Osteocyte (in vitro differentiated cells): ENCODE results near the gene TWIST2. TPM values are rescaled to one million over a fixed set of nuclear protein-coding genes. Genes with fewer than 3 reads are reported as not detected.

Experiments
- DNase-seq: peaks from one replicate; pipeline ENCODE4 v3.0.0; 2021; ENCODE audit warnings: mixed read lengths; ENCODE audit not compliant: unreplicated experiment; ENCODE audit errors: extremely low spot score
- H3K27ac Mint-ChIP-seq: one replicate; pipeline ENCODE4 v1.8.0; 2021; ENCODE audit warnings: mild to moderate bottlenecking, mixed read lengths; ENCODE audit not compliant: unreplicated experiment
- H3K27me3 Mint-ChIP-seq: one replicate; pipeline ENCODE4 v1.8.0; 2021; ENCODE audit warnings: mixed read lengths; ENCODE audit not compliant: unreplicated experiment
- H3K36me3 Mint-ChIP-seq: one replicate; pipeline ENCODE4 v1.8.0; 2021; ENCODE audit warnings: mixed read lengths; ENCODE audit not compliant: unreplicated experiment
- H3K4me1 Mint-ChIP-seq: one replicate; pipeline ENCODE4 v1.8.0; 2021; ENCODE audit warnings: mixed read lengths; ENCODE audit not compliant: unreplicated experiment
- H3K4me3 Mint-ChIP-seq: one replicate; pipeline ENCODE4 v1.8.0; 2021; ENCODE audit warnings: mild to moderate bottlenecking, moderate library complexity, mixed read lengths; ENCODE audit not compliant: unreplicated experiment
- H3K9me3 Mint-ChIP-seq: one replicate; pipeline ENCODE4 v1.8.0; 2021; ENCODE audit warnings: mixed read lengths; ENCODE audit not compliant: unreplicated experiment
- total RNA-seq: library from RNA; stranded (reverse); gene quantifications from 2 replicates; pipeline ENCODE4 v1.2.1, GENCODE V29; 2021
- TF ChIP-seq, protein P1 (sequence below): fragments of 200-600 bp; sonication (generic); IDR thresholded peaks from 2 replicates; pipeline ENCODE4 v1.5.0; 2021; ENCODE audit warnings: antibody characterized with exemption, mild to moderate bottlenecking, moderate library complexity

The TWIST2 gene
- total RNA-seq, 1 donor from 2014 or later = 6.0 TPM

DNA sequence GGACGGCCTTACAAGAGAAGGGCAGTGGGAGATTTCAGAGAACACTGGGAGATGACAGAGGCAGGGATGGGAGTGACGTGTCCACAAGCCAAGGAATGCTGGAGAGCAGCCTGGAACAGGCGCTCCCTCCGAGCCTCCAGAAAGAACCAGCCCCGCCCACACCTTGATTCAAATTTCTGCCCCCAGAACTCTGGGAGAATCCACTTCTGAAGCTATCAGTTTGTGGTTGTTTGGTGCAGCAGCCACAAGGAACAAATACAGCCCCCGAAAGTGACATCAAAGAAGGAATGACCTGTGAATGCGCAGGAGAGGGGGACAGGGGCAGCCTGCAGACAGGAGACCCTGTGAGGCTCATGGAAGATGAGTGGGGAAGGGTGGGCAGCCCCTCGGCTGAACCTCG, 67.3 kb downstream of the TWIST2 start:
- DNase-seq = no peak
- peaks cover 2% of the 10 kb centered on the region for H3K27me3 Mint-ChIP-seq
- H3K36me3 Mint-ChIP-seq = no peaks in the 10 kb centered on the region
- no peak overlapping the region for H3K4me3 Mint-ChIP-seq
- H3K27ac Mint-ChIP-seq = no peak overlapping the region
- TF ChIP-seq, protein P1, sequence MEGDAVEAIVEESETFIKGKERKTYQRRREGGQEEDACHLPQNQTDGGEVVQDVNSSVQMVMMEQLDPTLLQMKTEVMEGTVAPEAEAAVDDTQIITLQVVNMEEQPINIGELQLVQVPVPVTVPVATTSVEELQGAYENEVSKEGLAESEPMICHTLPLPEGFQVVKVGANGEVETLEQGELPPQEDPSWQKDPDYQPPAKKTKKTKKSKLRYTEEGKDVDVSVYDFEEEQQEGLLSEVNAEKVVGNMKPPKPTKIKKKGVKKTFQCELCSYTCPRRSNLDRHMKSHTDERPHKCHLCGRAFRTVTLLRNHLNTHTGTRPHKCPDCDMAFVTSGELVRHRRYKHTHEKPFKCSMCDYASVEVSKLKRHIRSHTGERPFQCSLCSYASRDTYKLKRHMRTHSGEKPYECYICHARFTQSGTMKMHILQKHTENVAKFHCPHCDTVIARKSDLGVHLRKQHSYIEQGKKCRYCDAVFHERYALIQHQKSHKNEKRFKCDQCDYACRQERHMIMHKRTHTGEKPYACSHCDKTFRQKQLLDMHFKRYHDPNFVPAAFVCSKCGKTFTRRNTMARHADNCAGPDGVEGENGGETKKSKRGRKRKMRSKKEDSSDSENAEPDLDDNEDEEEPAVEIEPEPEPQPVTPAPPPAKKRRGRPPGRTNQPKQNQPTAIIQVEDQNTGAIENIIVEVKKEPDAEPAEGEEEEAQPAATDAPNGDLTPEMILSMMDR = no peak
- no peaks in the 10 kb centered on the region for H3K9me3 Mint-ChIP-seq
- peaks cover 7% of the 10 kb centered on the region for H3K4me1 Mint-ChIP-seq

GRCh38 chr2:238915596-238915995, 67.7 kb downstream of the TWIST2 start:
- Mint-ChIP-seq H3K27me3 (peaks cover 2% of the 10 kb centered on the region), H3K4me1 (peaks cover 5% of the 10 kb centered on the region), H3K9me3 (no peaks in the 10 kb centered on the region), H3K27ac (no peak overlapping the region), H3K4me3 (no peak overlapping the region), H3K36me3 (no peaks in the 10 kb centered on the region)
- no peak for DNase-seq
- TF ChIP-seq, protein P1 = no peak

GRCh38 chr2:238916176-238916874, 68.4 kb downstream of the TWIST2 start:
- H3K4me3 Mint-ChIP-seq = no peak overlapping the region
- peaks cover 5% of the 10 kb centered on the region for H3K4me1 Mint-ChIP-seq
- TF ChIP-seq, protein P1 = no peak
- H3K27ac Mint-ChIP-seq = no peak overlapping the region
- H3K36me3 Mint-ChIP-seq = no peaks in the 10 kb centered on the region
- peaks cover 2% of the 10 kb centered on the region for H3K27me3 Mint-ChIP-seq
- H3K9me3 Mint-ChIP-seq = no peaks in the 10 kb centered on the region
- DNase-seq = no peak

DNA sequence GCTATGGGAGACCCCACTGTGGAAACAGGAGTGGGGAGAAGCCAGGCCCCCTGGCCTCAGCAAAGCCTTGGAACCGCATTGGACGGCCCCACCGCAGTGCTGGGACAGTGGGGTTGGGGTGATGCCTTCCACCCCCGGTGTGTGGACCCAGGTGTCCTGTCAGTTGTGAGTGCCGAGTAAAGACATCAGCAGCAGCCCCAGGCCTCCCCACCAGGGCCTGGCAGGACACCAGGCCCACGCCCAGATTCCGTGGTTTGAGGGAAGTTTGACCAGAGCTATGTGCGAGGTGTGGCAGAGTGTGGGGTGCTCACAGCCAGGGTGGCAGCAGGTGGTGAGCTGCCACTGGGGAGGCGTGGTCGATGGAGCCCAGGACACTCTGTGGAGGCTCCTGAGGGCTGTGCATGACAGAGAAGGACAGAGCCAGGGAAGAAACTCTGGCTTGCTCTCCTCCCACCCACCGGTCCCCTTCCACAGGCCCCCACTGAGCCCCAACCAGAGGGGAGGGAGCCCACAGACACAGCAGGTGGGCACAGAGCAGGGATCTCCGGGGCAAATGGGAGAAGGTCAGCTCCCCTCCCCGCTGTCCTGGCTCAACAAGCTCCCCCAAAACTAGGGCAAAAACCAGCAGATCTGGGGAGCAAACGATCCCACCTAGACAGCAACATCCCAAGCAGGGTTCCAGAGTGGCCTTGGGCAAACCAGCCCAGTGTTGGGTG, 69.1 kb downstream of the TWIST2 start:
- no peak for DNase-seq
- Mint-ChIP-seq H3K9me3 (no peaks in the 10 kb centered on the region), H3K27ac (no peak overlapping the region), H3K4me3 (no peak overlapping the region), H3K27me3 (peaks cover 2% of the 10 kb centered on the region), H3K4me1 (peaks cover 5% of the 10 kb centered on the region), H3K36me3 (no peaks in the 10 kb centered on the region)
- TF ChIP-seq, protein P1 = no peak

- DNase-seq = no peak
- H3K27me3 Mint-ChIP-seq = peaks cover 4% of the 10 kb centered on the region
- H3K27ac Mint-ChIP-seq = no peak overlapping the region
- no peaks in the 10 kb centered on the region for H3K9me3 Mint-ChIP-seq
- peaks cover 2% of the 10 kb centered on the region for H3K4me1 Mint-ChIP-seq
- TF ChIP-seq, protein P1 = no peak
- H3K36me3 Mint-ChIP-seq = no peaks in the 10 kb centered on the region
- no peak overlapping the region for H3K4me3 Mint-ChIP-seq
Measured at GRCh38 chr2:238919307-238919706, 71.4 kb downstream of the TWIST2 start.
